ENCODE results near the gene MEIS1. TPM values are rescaled to one million over a fixed set of nuclear protein-coding genes. Genes with fewer than 3 reads are reported as not detected.

The MEIS1 gene
- total RNA-seq, 4 donors from 2014 or later, result 25.9 to 129 (median 28.8) TPM

DNA sequence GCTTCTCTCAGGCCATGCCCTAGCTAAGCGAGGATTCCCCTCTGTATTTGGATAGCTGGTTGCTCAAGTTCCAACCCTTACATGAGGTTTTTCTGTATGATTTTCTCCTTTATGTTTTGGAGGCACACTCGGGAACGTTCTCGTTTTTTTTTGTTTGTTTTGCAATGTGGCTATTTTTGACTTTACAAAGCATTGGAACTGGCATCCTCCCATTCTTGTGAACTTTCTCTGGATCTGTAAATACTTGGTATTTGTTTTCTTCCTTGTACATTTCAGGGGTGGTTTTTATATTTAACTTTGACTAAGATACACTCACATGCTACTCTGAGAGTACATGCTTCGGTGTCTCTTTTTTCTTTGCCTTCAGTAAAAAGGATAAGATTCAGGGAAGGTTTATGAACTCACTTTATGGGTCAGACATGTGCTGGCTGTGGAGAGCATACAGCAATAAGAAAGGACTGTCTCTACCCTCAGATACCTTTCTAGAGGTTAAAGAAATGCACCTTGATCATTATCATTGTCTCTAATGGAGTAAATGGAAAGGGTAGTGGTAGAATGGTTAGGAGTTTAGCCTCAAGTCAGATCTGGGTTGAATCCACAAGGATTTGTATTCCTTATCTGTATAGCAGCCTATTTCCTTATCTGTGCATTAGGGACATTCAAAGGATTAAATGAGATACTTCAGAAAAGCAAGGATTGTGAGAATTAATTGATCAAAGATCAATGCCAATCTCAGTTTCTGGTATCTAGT is 61.9 kb downstream of the MEIS1 start:
- no peak for DNase-seq
- 31 to 60% methylated on average over 4 to 5 of the region's 5 CpGs for WGBS, 2 donors (ENCODE audit: low coverage in 1 of 2)
- Histone ChIP-seq H3K9me3 (no peaks in the 10 kb centered on the region), H3K36me3 (no peaks in the 10 kb centered on the region), H3K4me3 (no peak overlapping the region), H3K27me3 (no peaks in the 10 kb centered on the region), H3K4me1 (peaks cover 3 to 55% (median 24%) of the 10 kb centered on the region in 4 donors), H3K27ac (peak overlapping the region; percentile 23 to 74 (median 46))
- intact Hi-C loops (cut with DNase I; ENCODE audit: low total_unique reads) (no loop called here), in situ Hi-C loops (cut with MboI; ENCODE audit: low pct_ligation_motif_present in 1 of 4, low pct_unique_long_range_greater_than_20kb in 1 of 4, low sequenced_read_pairs in 3 of 4) (no loop called here)
- TF ChIP-seq POLR2AphosphoS5 (IDR thresholded peaks at IDR 0.05) (no peak), EP300 (IDR thresholded peaks at IDR 0.05; ENCODE audit: low read depth) (no peak), POLR2A (IDR thresholded peaks at IDR 0.05) (no peak)
- TF ChIP-seq, protein P1, sequence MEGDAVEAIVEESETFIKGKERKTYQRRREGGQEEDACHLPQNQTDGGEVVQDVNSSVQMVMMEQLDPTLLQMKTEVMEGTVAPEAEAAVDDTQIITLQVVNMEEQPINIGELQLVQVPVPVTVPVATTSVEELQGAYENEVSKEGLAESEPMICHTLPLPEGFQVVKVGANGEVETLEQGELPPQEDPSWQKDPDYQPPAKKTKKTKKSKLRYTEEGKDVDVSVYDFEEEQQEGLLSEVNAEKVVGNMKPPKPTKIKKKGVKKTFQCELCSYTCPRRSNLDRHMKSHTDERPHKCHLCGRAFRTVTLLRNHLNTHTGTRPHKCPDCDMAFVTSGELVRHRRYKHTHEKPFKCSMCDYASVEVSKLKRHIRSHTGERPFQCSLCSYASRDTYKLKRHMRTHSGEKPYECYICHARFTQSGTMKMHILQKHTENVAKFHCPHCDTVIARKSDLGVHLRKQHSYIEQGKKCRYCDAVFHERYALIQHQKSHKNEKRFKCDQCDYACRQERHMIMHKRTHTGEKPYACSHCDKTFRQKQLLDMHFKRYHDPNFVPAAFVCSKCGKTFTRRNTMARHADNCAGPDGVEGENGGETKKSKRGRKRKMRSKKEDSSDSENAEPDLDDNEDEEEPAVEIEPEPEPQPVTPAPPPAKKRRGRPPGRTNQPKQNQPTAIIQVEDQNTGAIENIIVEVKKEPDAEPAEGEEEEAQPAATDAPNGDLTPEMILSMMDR (IDR thresholded peaks at IDR 0.05), result no peak

DNA sequence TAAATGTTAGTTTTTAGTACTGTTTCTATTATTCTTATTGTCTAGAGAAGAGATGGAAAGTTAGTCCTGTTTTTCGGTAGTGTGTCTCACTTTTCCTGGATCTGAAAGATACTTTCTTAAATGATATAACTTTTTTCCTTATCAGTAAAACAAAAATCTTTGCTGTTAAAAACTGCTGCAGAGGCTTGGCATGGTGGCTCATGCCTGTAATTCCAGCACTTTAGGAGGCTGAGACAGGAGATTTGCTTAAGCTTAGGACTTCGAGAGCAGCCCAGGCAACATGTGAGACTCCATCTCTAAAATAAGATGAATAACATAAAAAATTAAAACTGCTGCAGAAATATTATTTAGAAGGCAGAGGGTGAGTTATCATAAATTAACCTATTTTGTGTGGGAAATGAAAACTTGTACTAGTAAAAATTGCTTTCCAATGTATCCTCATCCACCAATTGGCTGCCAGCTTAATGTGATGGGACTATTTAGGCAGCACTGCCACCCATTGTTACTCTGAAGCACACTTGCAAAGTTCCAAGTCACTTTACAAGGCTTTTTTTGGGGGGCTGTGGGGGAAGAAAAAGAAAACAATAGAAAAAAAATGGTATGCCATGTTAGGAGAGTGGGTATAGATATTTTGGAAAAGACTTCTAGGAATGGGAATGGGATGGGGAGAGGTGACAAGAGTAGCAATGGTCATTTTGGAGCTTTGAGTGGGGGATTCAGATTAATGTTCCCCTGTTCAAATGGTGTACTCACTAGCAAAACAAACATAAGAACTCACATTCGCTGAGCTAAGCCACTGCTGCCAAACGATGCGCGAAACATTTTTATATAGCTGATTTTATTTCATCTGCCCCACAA is 62.7 kb downstream of the MEIS1 start:
- no peaks in the 10 kb centered on the region for H3K36me3 ChIP-seq
- H3K4me1 ChIP-seq, result peaks cover 3 to 49% (median 21%) of the 10 kb centered on the region in 4 donors
- H3K9me3 ChIP-seq, result no peaks in the 10 kb centered on the region
- TF ChIP-seq POLR2A (IDR thresholded peaks at IDR 0.05), result no peak
- TF ChIP-seq, protein P1 (IDR thresholded peaks at IDR 0.05), result no peak
- no peak for DNase-seq
- no peak overlapping the region for H3K4me3 ChIP-seq
- no peaks in the 10 kb centered on the region for H3K27me3 ChIP-seq
- intact Hi-C loops (cut with DNase I; ENCODE audit: low total_unique reads), result no loop called here
- 79 to 80% methylated on average over 6 of the region's 6 CpGs for WGBS, 2 donors (ENCODE audit: low coverage in 1 of 2)
- peak overlapping the region in 2 of 4 donors; percentile 33 to 74 for H3K27ac ChIP-seq
- in situ Hi-C loops (cut with MboI; ENCODE audit: low pct_ligation_motif_present in 1 of 4, low pct_unique_long_range_greater_than_20kb in 1 of 4, low sequenced_read_pairs in 3 of 4), result no loop called here

DNA sequence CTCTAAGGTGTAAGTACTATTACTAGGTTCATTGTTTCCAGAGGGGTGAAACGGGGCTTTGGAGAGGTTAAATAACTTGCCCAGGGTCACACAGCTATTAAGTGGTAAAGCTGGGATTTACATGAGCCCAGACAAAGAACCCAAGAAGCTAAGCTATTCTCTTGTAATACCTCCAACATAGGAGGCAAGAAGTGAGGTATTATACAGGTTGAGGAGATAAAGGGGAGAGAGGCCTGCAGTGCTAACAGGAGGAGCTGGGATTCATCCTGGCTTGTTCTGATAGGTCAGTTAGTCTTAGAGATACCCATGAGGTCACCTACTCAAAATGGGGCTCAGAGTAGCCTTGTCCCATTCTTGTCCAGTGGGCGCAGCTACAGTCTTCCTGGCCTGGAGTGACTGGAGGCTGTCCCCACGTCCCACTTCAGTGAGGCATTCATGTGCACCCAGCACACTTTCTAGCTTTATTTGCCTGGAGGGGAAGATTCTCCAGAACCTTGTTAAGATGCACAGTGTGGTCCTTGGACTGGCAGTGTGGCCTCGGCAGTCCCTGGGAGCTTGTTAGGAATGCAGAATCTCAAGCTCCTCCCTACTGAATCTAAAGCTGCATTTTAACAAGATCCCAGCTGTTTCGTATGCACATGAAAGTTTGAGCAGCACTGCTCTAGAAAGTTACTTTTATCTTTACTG is 63.5 kb downstream of the MEIS1 start:
- no peaks in the 10 kb centered on the region for H3K36me3 ChIP-seq
- H3K4me1 ChIP-seq, result peaks cover 3 to 41% (median 20%) of the 10 kb centered on the region in 4 donors
- H3K4me3 ChIP-seq, result no peak overlapping the region
- no peaks in the 10 kb centered on the region for H3K27me3 ChIP-seq
- no peak for DNase-seq
- TF ChIP-seq POLR2AphosphoS5 (IDR thresholded peaks at IDR 0.05) (no peak), EP300 (IDR thresholded peaks at IDR 0.05; ENCODE audit: low read depth) (no peak)
- TF ChIP-seq, protein P1 (IDR thresholded peaks at IDR 0.05), result no peak
- no peaks in the 10 kb centered on the region for H3K9me3 ChIP-seq
- in situ Hi-C loops (cut with MboI; ENCODE audit: low pct_ligation_motif_present in 1 of 4, low pct_unique_long_range_greater_than_20kb in 1 of 4, low sequenced_read_pairs in 3 of 4) (no loop called here), intact Hi-C loops (cut with DNase I; ENCODE audit: low total_unique reads) (no loop called here)
- peak overlapping the region in 2 of 4 donors; percentile 33 to 41 for H3K27ac ChIP-seq
- WGBS, 2 donors (ENCODE audit: low coverage in 1 of 2), result 60 to 62% methylated on average over 1 to 5 of the region's 5 CpGs

DNA sequence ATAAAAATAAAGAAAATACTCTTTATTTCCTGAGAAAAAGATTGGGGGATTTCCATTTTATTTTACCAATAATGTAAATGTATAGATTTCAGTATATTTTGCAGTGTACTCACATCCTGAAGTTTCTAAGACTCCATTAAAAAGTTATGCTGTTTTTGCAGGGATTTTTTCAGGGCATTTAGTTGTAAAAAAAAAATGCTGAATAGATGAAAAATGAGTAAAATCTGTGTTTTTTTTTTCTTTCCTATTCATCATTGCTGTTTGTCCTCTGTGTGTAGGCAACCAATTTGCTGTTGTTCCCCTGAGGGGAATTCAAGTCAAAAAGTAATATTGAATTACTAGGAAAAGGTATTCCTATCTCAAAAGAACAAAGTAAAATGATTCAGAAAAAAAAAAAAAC is 66.3 kb downstream of the MEIS1 start:
- H3K4me3 ChIP-seq, result no peak overlapping the region
- intact Hi-C loops (cut with DNase I; ENCODE audit: low total_unique reads), result no loop called here
- TF ChIP-seq EP300 (IDR thresholded peaks at IDR 0.05; ENCODE audit: low read depth) (no peak), POLR2AphosphoS5 (IDR thresholded peaks at IDR 0.05) (no peak), POLR2A (IDR thresholded peaks at IDR 0.05) (no peak)
- TF ChIP-seq, protein P1 (IDR thresholded peaks at IDR 0.05), result no peak
- in situ Hi-C loops (cut with MboI; ENCODE audit: low pct_ligation_motif_present in 1 of 4, low pct_unique_long_range_greater_than_20kb in 1 of 4, low sequenced_read_pairs in 3 of 4), result no loop called here
- no peaks in the 10 kb centered on the region for H3K36me3 ChIP-seq
- no peak overlapping the region for H3K27ac ChIP-seq
- peaks cover 3 to 27% (median 8%) of the 10 kb centered on the region in 4 donors for H3K4me1 ChIP-seq
- no peaks in the 10 kb centered on the region for H3K9me3 ChIP-seq
- no peak for DNase-seq
- H3K27me3 ChIP-seq, result no peaks in the 10 kb centered on the region

Data from transverse colon (tissue), 4 donors.